Peyer's patch (tissue), 4 donors: ENCODE data around the gene ASPG. TPM values are rescaled to one million over a fixed set of nuclear protein-coding genes. Genes with fewer than 3 reads are reported as not detected.

Experiments
- DNase-seq, 3 donors: peaks; one replicate each; pipeline ENCODE4 v3.0.0-alpha.2; 2017 to 2019
- H3K27ac ChIP-seq, 4 donors: fragments of 200-600 bp; sonication (generic); one replicate each; pipeline ENCODE4 v1.5.1; 2016 to 2019
- H3K27me3 ChIP-seq, 2 donors: fragments of 200-600 bp; sonication (generic); one replicate each; pipeline ENCODE4 v1.5.1; 2019
- H3K36me3 ChIP-seq, 3 donors: fragments of 200-600 bp; sonication (generic); one replicate each; pipeline ENCODE4 v1.5.1; 2016 to 2019
- H3K4me1 ChIP-seq, 4 donors: fragments of 200-600 bp; sonication (generic); one replicate each; pipeline ENCODE4 v1.5.1; 2016 to 2019
- H3K4me3 ChIP-seq, 4 donors: fragments of 200-600 bp; sonication (generic); 1 replicate in 3 of 4; 2 replicates in 1 of 4; pipeline ENCODE4 v1.5.1; 2016 to 2019; ENCODE audit warnings: mild to moderate bottlenecking in 1 of 4
- H3K9me3 ChIP-seq, 4 donors: fragments of 200-600 bp; sonication (generic); one replicate each; pipeline ENCODE4 v1.5.1; 2016 to 2019; ENCODE audit warnings: mild to moderate bottlenecking in 1 of 4
- POLR2A ChIP-seq, 2 donors: fragments of 450-650 bp; IDR thresholded peaks; one replicate each; pipeline ENCODE4 v1.5.1; 2017; ENCODE audit warnings: antibody characterized with exemption in 2 of 2, mild to moderate bottlenecking in 2 of 2, moderate library complexity in 2 of 2
- total RNA-seq, 4 donors: library from RNA; depleted of rRNA; stranded (reverse); fragments of >200 nt; gene quantifications; one replicate each; pipeline ENCODE4 v1.1.0, GENCODE V29; 2016
- TF ChIP-seq, protein P1 (sequence below), 6 experiments: fragments of 450-650 bp in 4 of 6; fragments of 200-600 bp in 2 of 6; sonication (generic) in 1 of 6; IDR thresholded peaks; one replicate each; pipeline ENCODE4 v1.5.1; 2017 to 2019; ENCODE audit warnings: antibody characterized with exemption in 6 of 6, mild to moderate bottlenecking in 3 of 6, moderate library complexity in 1 of 6

Gene ASPG
- total RNA-seq, 4 donors from 2014 or later = 1.2 to 7.4 (median 2.3) TPM; not detected in 1

DNA sequence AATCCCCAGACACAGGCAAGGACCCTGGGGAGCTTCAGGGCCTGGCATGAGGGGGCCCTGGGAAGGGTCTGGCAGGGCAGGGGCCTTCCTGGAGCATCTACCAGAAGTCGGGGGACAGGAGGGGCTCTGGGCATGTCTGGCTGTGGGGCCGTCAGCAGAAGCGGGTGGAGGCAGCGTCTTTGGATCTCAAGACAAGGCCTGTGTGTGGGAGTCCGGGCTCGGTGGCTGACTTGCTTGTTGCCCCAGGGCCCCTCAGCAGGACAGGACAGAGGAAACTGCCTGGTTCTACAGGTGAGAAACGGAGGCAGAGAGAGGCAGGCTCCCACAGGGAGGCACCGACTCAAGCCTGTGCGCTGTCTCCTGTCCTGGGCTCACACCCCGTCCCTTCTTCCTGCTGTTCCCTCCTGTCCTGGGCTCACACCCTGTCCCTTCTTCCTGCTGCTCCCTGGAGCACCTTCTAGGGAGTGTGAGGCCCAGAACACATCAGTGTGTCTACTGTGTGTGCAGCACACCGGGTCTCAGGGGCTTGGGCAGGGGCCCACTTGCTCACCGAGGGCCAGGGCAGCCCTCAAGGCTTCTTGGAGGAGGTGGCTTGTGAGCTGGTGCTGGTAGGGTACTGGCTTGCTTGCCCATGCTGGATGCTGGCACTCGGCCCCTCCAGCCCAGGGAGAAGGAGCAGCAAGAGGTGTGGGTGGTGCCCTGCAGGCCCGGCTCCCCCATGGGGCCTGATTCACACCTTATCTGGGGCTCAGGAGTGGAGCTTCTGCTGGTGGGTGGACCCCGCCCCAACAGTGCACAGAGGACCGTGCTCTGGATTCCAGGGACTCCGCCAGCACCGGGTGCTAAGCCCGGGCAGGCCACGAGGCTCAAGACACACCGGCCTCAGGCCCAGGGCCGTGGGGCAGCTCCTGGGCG is 14.9 kb downstream of the ASPG start:
- Histone ChIP-seq H3K27me3 (no peaks in the 10 kb centered on the region), H3K27ac (peak overlapping the region in 1 of 4 donors; percentile 25), H3K4me1 (peaks cover 0 to 14% (median 0%) of the 10 kb centered on the region in 4 donors), H3K9me3 (no peaks in the 10 kb centered on the region), H3K36me3 (no peaks in the 10 kb centered on the region), H3K4me3 (no peak overlapping the region)
- peak in 1 of 3 donors; percentile 57 for DNase-seq
- TF ChIP-seq POLR2A (IDR thresholded peaks at IDR 0.05) = no peak
- TF ChIP-seq, protein P1, sequence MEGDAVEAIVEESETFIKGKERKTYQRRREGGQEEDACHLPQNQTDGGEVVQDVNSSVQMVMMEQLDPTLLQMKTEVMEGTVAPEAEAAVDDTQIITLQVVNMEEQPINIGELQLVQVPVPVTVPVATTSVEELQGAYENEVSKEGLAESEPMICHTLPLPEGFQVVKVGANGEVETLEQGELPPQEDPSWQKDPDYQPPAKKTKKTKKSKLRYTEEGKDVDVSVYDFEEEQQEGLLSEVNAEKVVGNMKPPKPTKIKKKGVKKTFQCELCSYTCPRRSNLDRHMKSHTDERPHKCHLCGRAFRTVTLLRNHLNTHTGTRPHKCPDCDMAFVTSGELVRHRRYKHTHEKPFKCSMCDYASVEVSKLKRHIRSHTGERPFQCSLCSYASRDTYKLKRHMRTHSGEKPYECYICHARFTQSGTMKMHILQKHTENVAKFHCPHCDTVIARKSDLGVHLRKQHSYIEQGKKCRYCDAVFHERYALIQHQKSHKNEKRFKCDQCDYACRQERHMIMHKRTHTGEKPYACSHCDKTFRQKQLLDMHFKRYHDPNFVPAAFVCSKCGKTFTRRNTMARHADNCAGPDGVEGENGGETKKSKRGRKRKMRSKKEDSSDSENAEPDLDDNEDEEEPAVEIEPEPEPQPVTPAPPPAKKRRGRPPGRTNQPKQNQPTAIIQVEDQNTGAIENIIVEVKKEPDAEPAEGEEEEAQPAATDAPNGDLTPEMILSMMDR (IDR thresholded peaks at IDR 0.05) = no peak

DNA sequence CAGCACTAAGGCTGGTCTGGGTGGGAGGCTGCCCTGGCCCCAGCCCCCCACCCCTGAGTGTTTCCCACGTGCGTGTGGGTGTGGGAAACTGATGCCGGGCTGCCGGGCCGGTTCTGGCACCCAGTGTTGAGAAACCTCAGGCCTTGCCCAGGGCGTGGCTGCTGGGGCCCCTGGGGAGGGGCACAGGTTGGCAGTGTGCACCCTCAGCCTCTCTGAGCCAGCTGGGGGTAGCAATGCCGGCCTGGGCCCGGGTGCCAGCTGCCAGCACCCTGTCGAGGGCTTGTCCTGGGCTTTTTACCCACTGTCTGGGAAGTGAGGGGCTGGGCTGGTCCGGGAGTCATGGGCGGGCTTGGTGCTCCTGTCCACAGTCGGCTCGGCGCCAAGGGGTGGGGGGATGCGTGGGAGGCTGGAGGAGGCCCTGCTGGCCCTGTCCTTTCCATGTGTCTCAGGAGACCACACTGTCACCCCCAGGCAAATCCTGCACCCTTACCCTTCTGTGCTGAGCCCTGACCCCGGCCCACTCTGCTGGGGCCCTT is 15.7 kb downstream of the ASPG start:
- no peaks in the 10 kb centered on the region for H3K27me3 ChIP-seq
- DNase-seq = peak in 1 of 3 donors; percentile 41
- H3K4me3 ChIP-seq = no peak overlapping the region
- no peak for TF ChIP-seq POLR2A (IDR thresholded peaks at IDR 0.05)
- TF ChIP-seq, protein P1 (IDR thresholded peaks at IDR 0.05) = no peak
- peaks cover 0 to 18% (median 0%) of the 10 kb centered on the region in 4 donors for H3K4me1 ChIP-seq
- no peaks in the 10 kb centered on the region for H3K36me3 ChIP-seq
- H3K27ac ChIP-seq = no peak overlapping the region
- H3K9me3 ChIP-seq = no peaks in the 10 kb centered on the region

DNA sequence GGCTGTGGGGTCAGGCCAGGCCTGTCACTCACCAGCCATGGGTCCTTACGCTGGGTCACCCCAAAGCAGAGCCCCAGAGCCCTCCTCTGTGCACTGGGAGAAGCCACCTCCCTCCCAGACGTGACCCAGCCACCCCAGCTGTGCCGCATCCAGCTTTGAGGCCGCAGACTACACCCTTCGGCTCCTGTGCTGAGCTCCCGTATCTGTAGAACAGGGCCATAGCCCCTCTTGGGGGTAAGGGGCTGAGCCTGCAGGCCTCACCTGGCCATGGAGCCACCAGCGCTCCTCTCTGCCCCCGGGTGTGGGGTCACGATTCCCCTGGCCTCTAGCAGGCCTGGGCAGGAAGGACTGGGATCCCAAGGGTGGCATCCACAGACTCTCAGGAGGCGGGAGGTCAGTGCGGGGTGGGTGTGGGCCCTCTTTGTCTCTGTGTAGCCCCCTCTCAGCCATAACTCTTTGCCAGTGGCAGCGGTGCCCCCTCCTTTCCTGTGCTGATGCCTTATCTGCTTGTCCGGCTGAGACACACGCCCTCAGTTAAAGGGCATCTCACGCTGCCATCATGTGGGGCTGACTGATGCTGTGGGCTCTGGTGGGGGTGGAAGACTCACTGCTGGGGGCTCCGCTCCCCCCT is 16.3 kb downstream of the ASPG start:
- peak in 1 of 3 donors; percentile 34 for DNase-seq
- Histone ChIP-seq H3K36me3 (no peaks in the 10 kb centered on the region), H3K27ac (no peak overlapping the region), H3K4me1 (peaks cover 0 to 20% (median 0%) of the 10 kb centered on the region in 4 donors), H3K27me3 (no peaks in the 10 kb centered on the region), H3K9me3 (no peaks in the 10 kb centered on the region), H3K4me3 (no peak overlapping the region)
- TF ChIP-seq POLR2A (IDR thresholded peaks at IDR 0.05) = no peak
- TF ChIP-seq, protein P1 (IDR thresholded peaks at IDR 0.05) = no peak

- H3K9me3 ChIP-seq = no peaks in the 10 kb centered on the region
- H3K4me3 ChIP-seq = no peak overlapping the region
- TF ChIP-seq, protein P1 (IDR thresholded peaks at IDR 0.05) = no peak
- no peak for TF ChIP-seq POLR2A (IDR thresholded peaks at IDR 0.05)
- no peaks in the 10 kb centered on the region for H3K27me3 ChIP-seq
- DNase-seq = peak in 1 of 3 donors; percentile 32
- no peaks in the 10 kb centered on the region for H3K36me3 ChIP-seq
- H3K27ac ChIP-seq = no peak overlapping the region
- peaks cover 0 to 20% (median 0%) of the 10 kb centered on the region in 4 donors for H3K4me1 ChIP-seq
Measured at GRCh38 chr14:104102282-104102914, 16.9 kb downstream of the ASPG start.

- DNase-seq = no peak
- Histone ChIP-seq H3K4me1 (peaks cover 0 to 20% (median 0%) of the 10 kb centered on the region in 4 donors), H3K27ac (no peak overlapping the region), H3K4me3 (no peak overlapping the region), H3K27me3 (no peaks in the 10 kb centered on the region), H3K36me3 (no peaks in the 10 kb centered on the region), H3K9me3 (no peaks in the 10 kb centered on the region)
- TF ChIP-seq, protein P1 (IDR thresholded peaks at IDR 0.05) = no peak
- no peak for TF ChIP-seq POLR2A (IDR thresholded peaks at IDR 0.05)
Measured at GRCh38 chr14:104103061-104103445, 17.6 kb downstream of the ASPG start.
